A673 (cell line): ENCODE measurements around the gene B3GALNT2. TPM values are rescaled to one million over a fixed set of nuclear protein-coding genes. Genes with fewer than 3 reads are reported as not detected.

Experiments used
- BruUV-seq: library from RNA; stranded (reverse); fragments of 400-500 nt; replicated peaks from 2 replicates; lab custom pipeline; 2021; lab: Mats Ljungman, UMichigan
- CTCF ChIA-PET: fragments of 300-600 bp; sonication (Branson Sonifier 250); formaldehyde crosslinking; loops from one replicate; lab custom pipeline; 2022; ENCODE audit warnings: antibody characterized with exemption; lab: Charles Lee
- POLR2A ChIA-PET: fragments of 300-600 bp; sonication (Branson Sonifier 250); formaldehyde crosslinking; loops from one replicate; lab custom pipeline; 2022; ENCODE audit warnings: antibody characterized with exemption; ENCODE audit not compliant: low non-redundant PET; lab: Charles Lee
- DNase-seq: peaks from one replicate; pipeline ENCODE4 v3.0.0-alpha.2; 2015; ENCODE audit warnings: low spot score
- H3K27ac ChIP-seq: fragments of 200-600 bp; sonication (generic); 2 replicates; pipeline ENCODE4 v1.5.1; 2016; ENCODE audit warnings: mixed run types, low read depth, mild to moderate bottlenecking, mixed read lengths, antibody characterized with exemption, low read length; ENCODE audit not compliant: poor library complexity, severe bottlenecking
- H3K27me3 ChIP-seq: fragments of 200-600 bp; sonication (generic); replicated peaks from 2 replicates; pipeline ENCODE4 v1.6.1; 2017; ENCODE audit warnings: mixed run types, low read depth, mild to moderate bottlenecking, mixed read lengths, antibody characterized with exemption, low read length; ENCODE audit not compliant: insufficient read depth, poor library complexity
- H3K36me3 ChIP-seq: fragments of 200-600 bp; sonication (generic); 2 replicates; pipeline ENCODE4 v1.6.1; 2016; ENCODE audit warnings: mixed run types, mild to moderate bottlenecking, mixed read lengths, antibody characterized with exemption, low read length; ENCODE audit not compliant: insufficient read depth, poor library complexity, severe bottlenecking
- H3K4me1 ChIP-seq: fragments of 200-600 bp; sonication (generic); 2 replicates; pipeline ENCODE4 v1.6.1; 2017; ENCODE audit warnings: mixed run types, mild to moderate bottlenecking, mixed read lengths, antibody characterized with exemption, low read length; ENCODE audit not compliant: insufficient read depth, poor library complexity, severe bottlenecking
- H3K4me3 ChIP-seq: fragments of 200-600 bp; sonication (generic); 2 replicates; pipeline ENCODE4 v1.5.1; 2016; ENCODE audit warnings: low read depth, mixed run types, mild to moderate bottlenecking, mixed read lengths, low read length; ENCODE audit not compliant: poor library complexity, severe bottlenecking
- H3K9me3 ChIP-seq: fragments of 200-600 bp; sonication (generic); 2 replicates; pipeline ENCODE4 v1.6.1; 2016; ENCODE audit warnings: mixed run types, low read depth, mild to moderate bottlenecking, mixed read lengths, antibody characterized with exemption, low read length; ENCODE audit not compliant: poor library complexity, severe bottlenecking
- EZH2 ChIP-seq: fragments of 200-600 bp; sonication (generic); IDR thresholded peaks from 2 replicates; pipeline ENCODE4 v1.6.1; 2017; ENCODE audit warnings: borderline replicate concordance, low read depth, mild to moderate bottlenecking, mixed read lengths, antibody characterized with exemption, low read length; ENCODE audit not compliant: poor library complexity, severe bottlenecking
- intact Hi-C: fragments of 100-400 bp; cut with micrococcal nuclease; formaldehyde crosslinking; loops from one replicate; pipeline ENCODE4 v1.10.0; 2022; ENCODE audit not compliant: unreplicated experiment
- total RNA-seq: library from RNA; stranded (reverse); gene quantifications from 2 replicates; pipeline ENCODE4 v1.2.3, GENCODE V29; 2021
- TF ChIP-seq, protein P1 (sequence below): fragments of 300-800, 200-600 bp; sonication (generic); conservative IDR thresholded peaks from 2 replicates; pipeline ENCODE4 v1.5.1; 2017; ENCODE audit warnings: low read depth, mild to moderate bottlenecking, antibody characterized with exemption, low read length, moderate library complexity, mixed read lengths

Gene B3GALNT2
- total RNA-seq, 1 experiment from 2014 or later, result 18.6 TPM

DNA sequence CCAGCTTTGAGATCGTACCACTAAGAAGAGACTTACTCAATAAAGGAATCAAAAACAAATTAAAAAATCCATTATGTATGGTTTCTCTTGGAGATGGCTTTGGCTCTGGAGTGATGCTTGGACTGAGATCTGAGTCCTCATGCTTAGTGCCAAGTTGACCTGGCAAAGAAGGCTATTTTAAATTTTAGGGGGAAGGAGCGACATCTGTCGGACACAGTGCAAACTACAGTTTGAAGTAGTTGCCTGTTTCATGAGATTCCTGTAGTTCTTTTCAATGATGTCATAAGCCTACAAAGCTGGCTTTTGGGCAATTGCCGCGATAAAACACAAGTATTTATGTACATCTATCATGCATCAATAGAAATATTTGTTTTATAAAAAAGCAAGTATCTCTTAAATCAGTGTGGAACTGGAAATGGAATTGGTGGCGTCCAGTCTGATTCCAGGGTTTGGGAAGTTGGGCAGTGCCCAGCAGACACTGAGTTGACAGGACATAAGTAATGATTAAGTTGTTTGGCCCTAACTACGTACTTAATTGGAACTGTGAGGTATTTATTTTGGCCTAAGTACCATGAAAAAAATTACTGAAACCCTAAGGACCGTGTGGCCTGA lies 87.1 kb downstream of the B3GALNT2 start:
- TF ChIP-seq, protein P1, sequence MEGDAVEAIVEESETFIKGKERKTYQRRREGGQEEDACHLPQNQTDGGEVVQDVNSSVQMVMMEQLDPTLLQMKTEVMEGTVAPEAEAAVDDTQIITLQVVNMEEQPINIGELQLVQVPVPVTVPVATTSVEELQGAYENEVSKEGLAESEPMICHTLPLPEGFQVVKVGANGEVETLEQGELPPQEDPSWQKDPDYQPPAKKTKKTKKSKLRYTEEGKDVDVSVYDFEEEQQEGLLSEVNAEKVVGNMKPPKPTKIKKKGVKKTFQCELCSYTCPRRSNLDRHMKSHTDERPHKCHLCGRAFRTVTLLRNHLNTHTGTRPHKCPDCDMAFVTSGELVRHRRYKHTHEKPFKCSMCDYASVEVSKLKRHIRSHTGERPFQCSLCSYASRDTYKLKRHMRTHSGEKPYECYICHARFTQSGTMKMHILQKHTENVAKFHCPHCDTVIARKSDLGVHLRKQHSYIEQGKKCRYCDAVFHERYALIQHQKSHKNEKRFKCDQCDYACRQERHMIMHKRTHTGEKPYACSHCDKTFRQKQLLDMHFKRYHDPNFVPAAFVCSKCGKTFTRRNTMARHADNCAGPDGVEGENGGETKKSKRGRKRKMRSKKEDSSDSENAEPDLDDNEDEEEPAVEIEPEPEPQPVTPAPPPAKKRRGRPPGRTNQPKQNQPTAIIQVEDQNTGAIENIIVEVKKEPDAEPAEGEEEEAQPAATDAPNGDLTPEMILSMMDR, result peak; percentile 68
- no peak for TF ChIP-seq EZH2
- ChIA-PET POLR2A (no interaction called here), CTCF (interaction anchor here (0.5 to 1.3 kb wide), 5 partner anchors 27 to 561 kb away, joined by 3 to 6 read pairs (median 4); partner anchors contain the start of gene GGPS1)
- intact Hi-C loops, result loop anchor here (1.0 to 10.0 kb wide), 4 partner anchors 164 to 1302 kb away; no protein-coding TSS in a partner anchor
- no peak overlapping the region for H3K27ac ChIP-seq
- H3K36me3 ChIP-seq, result no peaks in the 10 kb centered on the region
- DNase-seq, result peak; percentile 53
- no peaks in the 10 kb centered on the region for H3K4me1 ChIP-seq
- no peaks in the 10 kb centered on the region for H3K27me3 ChIP-seq
- H3K4me3 ChIP-seq, result no peak overlapping the region
- no TSS peak for BruUV-seq
- no peaks in the 10 kb centered on the region for H3K9me3 ChIP-seq

DNA sequence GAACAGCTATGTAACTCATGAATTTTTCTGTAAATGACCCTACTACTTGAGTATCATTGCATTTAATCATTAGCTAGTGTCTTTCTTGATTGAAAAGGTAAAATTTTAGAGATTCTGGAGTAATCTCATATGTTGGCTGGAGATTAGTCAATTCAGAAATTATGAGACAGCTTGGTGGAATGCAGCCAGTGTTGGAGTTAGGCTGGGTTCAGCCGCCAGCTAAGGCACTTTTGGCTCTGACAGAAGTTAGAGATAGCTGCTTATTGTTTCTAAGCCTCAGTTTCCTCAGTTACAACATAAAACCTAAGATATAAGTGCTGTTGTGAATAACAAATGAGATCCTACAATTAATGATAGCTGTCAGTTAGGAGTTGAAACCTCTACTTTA lies 87.6 kb downstream of the B3GALNT2 start:
- H3K27ac ChIP-seq, result no peak overlapping the region
- TF ChIP-seq, protein P1, result no peak
- no peak for TF ChIP-seq EZH2
- no TSS peak for BruUV-seq
- no peaks in the 10 kb centered on the region for H3K4me1 ChIP-seq
- intact Hi-C loops, result loop anchor here (1.0 to 10.0 kb wide), 4 partner anchors 163 to 1302 kb away; no protein-coding TSS in a partner anchor
- ChIA-PET POLR2A (no interaction called here), CTCF (interaction anchor here (0.7 to 1.3 kb wide), 4 partner anchors 88 to 562 kb away, joined by 3 to 6 read pairs (median 4); partner anchors contain the start of gene GGPS1)
- no peaks in the 10 kb centered on the region for H3K36me3 ChIP-seq
- no peak overlapping the region for H3K4me3 ChIP-seq
- H3K9me3 ChIP-seq, result no peaks in the 10 kb centered on the region
- H3K27me3 ChIP-seq, result no peaks in the 10 kb centered on the region
- DNase-seq, result no peak

GRCh38 chr1:235415008-235415904 lies 89.0 kb downstream of the B3GALNT2 start:
- ChIA-PET POLR2A (no interaction called here), CTCF (interaction anchor here (0.5 to 0.8 kb wide), 2 partner anchors 154 to 162 kb away, joined by 3 to 8 read pairs; no protein-coding TSS in a partner anchor)
- Histone ChIP-seq H3K9me3 (no peaks in the 10 kb centered on the region), H3K36me3 (no peaks in the 10 kb centered on the region), H3K27me3 (no peaks in the 10 kb centered on the region), H3K4me3 (no peak overlapping the region), H3K27ac (no peak overlapping the region), H3K4me1 (no peaks in the 10 kb centered on the region)
- TF ChIP-seq EZH2, result no peak
- TF ChIP-seq, protein P1, result peak; percentile 58
- no TSS peak for BruUV-seq
- intact Hi-C loops, result loop anchor here (5.0 to 10.0 kb wide), 2 partner anchors 313 to 1300 kb away; no protein-coding TSS in a partner anchor
- peak; percentile 64 for DNase-seq
